IMR-90 (cell line): ENCODE data around the gene MRPL58. TPM values are rescaled to one million over a fixed set of nuclear protein-coding genes. Genes with fewer than 3 reads are reported as not detected.

Source experiments
- ATAC-seq: fragments of 200-7000 bp; cut with Tn5 transposase; 2 replicates; pipeline ENCODE4 v1.9.1; 2020; ENCODE audit warnings: low read depth, mild to moderate bottlenecking, moderate library complexity
- BruUV-seq: library from RNA; stranded (reverse); fragments of 400-500 nt; replicated peaks from 2 replicates; lab custom pipeline; 2021; lab: Mats Ljungman, UMichigan
- CTCF ChIA-PET: fragments of 300-600 bp; formaldehyde crosslinking; extraction: SDS; loops from one replicate; lab custom pipeline; 2021; ENCODE audit warnings: antibody characterized with exemption; lab: Yijun Ruan, JAX
- POLR2A ChIA-PET: fragments of 300-600 bp; sonication (Branson Sonifier 250); formaldehyde crosslinking; loops from one replicate; lab custom pipeline; 2022; ENCODE audit warnings: antibody characterized with exemption; ENCODE audit not compliant: unreplicated experiment; lab: Charles Lee
- DNase-seq: peaks from one replicate; pipeline ENCODE4 v3.0.0; 2013
- H2AFZ ChIP-seq: replicated peaks from 2 replicates; pipeline ENCODE3; 2013; ENCODE audit warnings: low read length, mild to moderate bottlenecking; ENCODE audit not compliant: poor library complexity
- H2AK5ac ChIP-seq: 2 replicates; pipeline ENCODE4 v1.6.1; 2013; ENCODE audit warnings: low read depth, low read length, inconsistent platforms
- H2AK9ac ChIP-seq: replicated peaks from 2 replicates; pipeline ENCODE3; 2013; ENCODE audit warnings: mild to moderate bottlenecking, low read depth, low read length, moderate library complexity; ENCODE audit not compliant: poor library complexity
- H2BK120ac ChIP-seq: 2 replicates; pipeline ENCODE4 v1.6.1; 2013; ENCODE audit warnings: low read depth, low read length, inconsistent platforms
- H2BK15ac ChIP-seq: 3 replicates; pipeline ENCODE4 v1.6.1; 2013; ENCODE audit warnings: low read depth, low read length, inconsistent platforms
- H2BK20ac ChIP-seq: 2 replicates; pipeline ENCODE4 v1.6.1; 2013; ENCODE audit warnings: low read depth, mild to moderate bottlenecking, inconsistent platforms, low read length, moderate library complexity
- H2BK5ac ChIP-seq: 2 replicates; pipeline ENCODE4 v1.6.1; 2013; ENCODE audit warnings: mild to moderate bottlenecking, low read depth, low read length, inconsistent platforms; ENCODE audit not compliant: poor library complexity, severe bottlenecking
- H3K14ac ChIP-seq: replicated peaks from 2 replicates; pipeline ENCODE4 v1.6.1; 2013; ENCODE audit warnings: low read depth, low read length, inconsistent platforms
- H3K18ac ChIP-seq: 2 replicates; pipeline ENCODE4 v1.6.1; 2013; ENCODE audit warnings: low read depth, low read length, control low read depth
- H3K23ac ChIP-seq: 2 replicates; pipeline ENCODE4 v1.6.1; 2013; ENCODE audit warnings: low read depth, low read length, inconsistent platforms
- H3K27ac ChIP-seq: 2 replicates; pipeline ENCODE4 v1.5.1; 2013; ENCODE audit warnings: mild to moderate bottlenecking, control low read depth, low read length; ENCODE audit not compliant: insufficient read depth
- H3K27me3 ChIP-seq: 2 replicates; pipeline ENCODE4 v1.6.1; 2013; ENCODE audit warnings: low read length; ENCODE audit not compliant: control insufficient read depth, insufficient read depth
- H3K36me3 ChIP-seq: 2 replicates; pipeline ENCODE4 v1.6.1; 2013; ENCODE audit warnings: low read length, mixed read lengths; ENCODE audit not compliant: control insufficient read depth, insufficient read depth
- H3K4ac ChIP-seq: 2 replicates; pipeline ENCODE4 v1.6.1; 2013; ENCODE audit warnings: low read depth, low read length, inconsistent platforms
- H3K4me1 ChIP-seq: 2 replicates; pipeline ENCODE4 v1.6.1; 2013; ENCODE audit warnings: low read length, mixed read lengths; ENCODE audit not compliant: control insufficient read depth, insufficient read depth
- H3K4me2 ChIP-seq: 2 replicates; pipeline ENCODE4 v1.6.1; 2013; ENCODE audit warnings: low read depth, mild to moderate bottlenecking, control low read depth, low read length, moderate library complexity
- H3K4me3 ChIP-seq: 2 replicates; pipeline ENCODE4 v1.5.1; 2013; ENCODE audit warnings: low read depth, mild to moderate bottlenecking, control low read depth, low read length, moderate library complexity; ENCODE audit not compliant: insufficient read depth
- H3K56ac ChIP-seq: 2 replicates; pipeline ENCODE4 v1.6.1; 2013; ENCODE audit warnings: low read length, inconsistent platforms; ENCODE audit not compliant: insufficient read depth; ENCODE audit errors: extremely low read depth
- H3K79me1 ChIP-seq, 2 experiments: 2 replicates each; pipeline ENCODE4 v1.6.1; 2013; ENCODE audit warnings: low read length in 2 of 2, inconsistent platforms in 1 of 2, low read depth in 1 of 2
- H3K9ac ChIP-seq: 2 replicates; pipeline ENCODE4 v1.6.1; 2013; ENCODE audit warnings: low read depth, low read length, control low read depth
- H3K9me1 ChIP-seq: 2 replicates; pipeline ENCODE4 v1.6.1; 2013; ENCODE audit warnings: low read length, inconsistent platforms; ENCODE audit not compliant: insufficient read depth
- H3K9me3 ChIP-seq: 2 replicates; pipeline ENCODE4 v1.6.1; 2013; ENCODE audit warnings: low read length; ENCODE audit not compliant: control insufficient read depth, insufficient read depth
- H4K20me1 ChIP-seq: 2 replicates; pipeline ENCODE4 v1.6.1; 2013; ENCODE audit warnings: low read length, inconsistent platforms; ENCODE audit not compliant: insufficient read depth
- H4K5ac ChIP-seq: 2 replicates; pipeline ENCODE4 v1.6.1; 2013; ENCODE audit warnings: mild to moderate bottlenecking, low read depth, low read length, control low read depth
- H4K8ac ChIP-seq, 2 experiments: 2 replicates each; pipeline ENCODE4 v1.6.1; 2013; ENCODE audit warnings: low read depth in 2 of 2, low read length in 2 of 2, control low read depth in 1 of 2, inconsistent platforms in 1 of 2
- H4K91ac ChIP-seq: 2 replicates; pipeline ENCODE4 v1.6.1; 2013; ENCODE audit warnings: low read depth, low read length, inconsistent platforms; ENCODE audit not compliant: insufficient read depth
- BHLHE40 ChIP-seq: fragments of 150-350 bp; IDR thresholded peaks from 2 replicates; pipeline ENCODE4 v1.6.1; 2016; ENCODE audit warnings: mild to moderate bottlenecking, low read depth, low read length
- CEBPB ChIP-seq: IDR thresholded peaks from 2 replicates; pipeline ENCODE4 v1.6.1; 2012; ENCODE audit warnings: low read depth, low read length, improper control_type of control experiment
- CHD1 ChIP-seq: IDR thresholded peaks from 2 replicates; pipeline ENCODE4 v1.6.1; 2012; ENCODE audit warnings: low read depth, low read length, improper control_type of control experiment
- FOS ChIP-seq: fragments of 150-350 bp; IDR thresholded peaks from 2 replicates; pipeline ENCODE4 v1.6.1; 2016; ENCODE audit warnings: low read depth, low read length
- MAFK ChIP-seq: IDR thresholded peaks from 2 replicates; pipeline ENCODE4 v1.6.1; 2012; ENCODE audit warnings: low read depth, low read length, improper control_type of control experiment
- MXI1 ChIP-seq: IDR thresholded peaks from 2 replicates; pipeline ENCODE4 v1.6.1; 2012; ENCODE audit warnings: low read depth, mild to moderate bottlenecking, low read length, moderate library complexity, borderline replicate concordance
- NFE2L2 ChIP-seq: fragments of 150-350 bp; IDR thresholded peaks from 2 replicates; pipeline ENCODE4 v1.6.1; 2016; ENCODE audit warnings: low read depth, mild to moderate bottlenecking, low read length
- RAD21 ChIP-seq: IDR thresholded peaks from 2 replicates; pipeline ENCODE4 v1.6.1; 2012; ENCODE audit warnings: low read length, improper control_type of control experiment
- SMC3 ChIP-seq: fragments of 150-350 bp; IDR thresholded peaks from 2 replicates; pipeline ENCODE4 v1.6.1; 2016; ENCODE audit warnings: low read depth, mild to moderate bottlenecking, antibody characterized with exemption, low read length, moderate library complexity
- WGBS, 2 experiments: methylation state at CpG; one replicate each; pipeline versions ENCODE4 v1.1.5 to v1.1.7; 2013; ENCODE audit warnings: missing lambda C conversion rate in 2 of 2; ENCODE audit not compliant: insufficient read length in 1 of 2; ENCODE audit errors: extremely low coverage in 2 of 2; 5-methylcytosine and 5-hydroxymethylcytosine counted together
- dilution Hi-C: fragments of 300-500 bp; cut with HindIII; formaldehyde crosslinking; loops from one replicate; pipeline ENCODE4 v1.14.3; 2018; ENCODE audit warnings: low sequenced_read_pairs; ENCODE audit not compliant: unreplicated experiment
- in situ Hi-C: fragments of 300-500 bp; cut with MboI; formaldehyde crosslinking; loops from 3 replicates; pipeline ENCODE4 v1.14.3; 2019; ENCODE audit warnings: low sequenced_read_pairs, inconsistent platforms, mixed read lengths
- intact Hi-C: fragments of 100-400 bp; cut with micrococcal nuclease; formaldehyde crosslinking; loops from 2 replicates; pipeline ENCODE4 v1.10.0; 2022
- polyA plus RNA-seq, 3 experiments: library from polyadenylated mRNA; depleted of rRNA; stranded (reverse); fragments of >200 nt; gene quantifications; 2 replicates each; pipeline ENCODE4 v1.2.3, GENCODE V29; 2012; ENCODE audit warnings: low replicate concordance in 1 of 3
- total RNA-seq: library from RNA; depleted of rRNA; stranded (reverse); fragments of >200 nt; gene quantifications from 2 replicates; pipeline ENCODE4 v1.2.3, GENCODE V29; 2012
- TF ChIP-seq, protein P1 (sequence below): conservative IDR thresholded peaks from 2 replicates; pipeline ENCODE4 v1.5.1; 2012; ENCODE audit warnings: mild to moderate bottlenecking, low read depth, low read length, improper control_type of control experiment

Gene MRPL58
- total and polyA plus RNA-seq, 2 of the 4 experiments (the other 2 are of a cell fraction), result 42.5 to 53.0 TPM

DNA sequence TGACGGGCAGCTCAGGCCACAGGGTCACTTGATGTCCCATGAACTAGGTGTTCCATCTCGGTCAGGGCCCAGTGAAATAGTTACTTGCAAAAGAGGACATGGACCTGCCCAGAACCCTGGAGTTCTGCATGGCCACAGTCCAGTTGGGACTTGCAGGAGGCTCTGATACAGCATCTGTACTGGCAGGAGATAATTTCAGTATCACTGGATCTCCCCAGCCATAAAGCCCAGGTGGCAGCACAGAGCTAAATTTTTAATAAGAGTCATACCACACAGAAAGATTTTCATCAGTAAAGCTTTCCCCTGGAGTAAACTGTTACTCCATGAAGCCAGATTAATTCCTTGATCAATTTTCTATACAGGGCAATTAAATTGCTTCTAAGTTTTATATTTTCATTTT lies 57.3 kb downstream of the MRPL58 start:
- H2AK5ac ChIP-seq, result no peak overlapping the region

More for the DNA sequence above, 57.3 kb downstream of the MRPL58 start:
- H3K4ac ChIP-seq, result no peak overlapping the region
- no peaks in the 10 kb centered on the region for H4K20me1 ChIP-seq
- 0 out of 2 replicates have a peak, but pooled peaks cover 3% of the 10 kb centered on the region for H3K9me1 ChIP-seq
- dilution Hi-C loops, result no loop called here
- intact Hi-C loops, result loop anchor here (5.0 to 10.0 kb wide), 2 partner anchors 38 to 135 kb away; partner anchors contain the start of genes ARMC7 and NUP85
- no peaks in the 10 kb centered on the region for H3K79me1 ChIP-seq
- H2AFZ ChIP-seq, result peak overlapping the region; percentile 75
- no peak overlapping the region for H3K4me2 ChIP-seq
- DNase-seq, result no peak
- no peak overlapping the region for H4K5ac ChIP-seq
- peaks cover 6% of the 10 kb centered on the region; the same call in 1 of the 2 replicates for H3K36me3 ChIP-seq
- no peak overlapping the region for H3K9ac ChIP-seq
- H3K27me3 ChIP-seq, result no peaks in the 10 kb centered on the region
- H3K27ac ChIP-seq, result no peak overlapping the region
- POLR2A ChIA-PET, result no interaction called here
- H2BK120ac ChIP-seq, result no peak overlapping the region
- H3K4me1 ChIP-seq, result no peaks in the 10 kb centered on the region
- CTCF ChIA-PET, result interaction anchor here (0.7 to 1.9 kb wide), 5 partner anchors 10 to 132 kb away, joined by 3 to 9 read pairs (median 7); no protein-coding TSS in a partner anchor
- no peaks in the 10 kb centered on the region for H3K9me3 ChIP-seq
- WGBS, 2 experiments, result 64% methylated on average over 2 of the region's 2 CpGs; no CpG with 5 or more reads in 1 of the 2 experiments
- H3K14ac ChIP-seq, result no peak overlapping the region
- H4K8ac ChIP-seq, result no peak overlapping the region
- H2BK20ac ChIP-seq, result no peak overlapping the region
- ATAC-seq, result peak; percentile 85
- no peak overlapping the region for H3K4me3 ChIP-seq
- peak overlapping the region; percentile 72 for H2AK9ac ChIP-seq
- no peak overlapping the region for H3K23ac ChIP-seq
- no peak overlapping the region for H4K91ac ChIP-seq
- no TSS peak for BruUV-seq
- in situ Hi-C loops, result loop anchor here (10.0 to 25.0 kb wide), 2 partner anchors 135 to 343 kb away; partner anchors contain the start of genes GRB2 and NUP85
- no peak overlapping the region for H3K18ac ChIP-seq
- H3K56ac ChIP-seq, result no peak overlapping the region
- H2BK15ac ChIP-seq, result no peak overlapping the region
- no peak overlapping the region for H2BK5ac ChIP-seq
- TF ChIP-seq MAFK (no peak), RAD21 (peak; percentile 54), FOS (no peak), SMC3 (peak; percentile 44), NFE2L2 (no peak), BHLHE40 (no peak), CHD1 (no peak), MXI1 (no peak), CEBPB (no peak)
- TF ChIP-seq, protein P1, sequence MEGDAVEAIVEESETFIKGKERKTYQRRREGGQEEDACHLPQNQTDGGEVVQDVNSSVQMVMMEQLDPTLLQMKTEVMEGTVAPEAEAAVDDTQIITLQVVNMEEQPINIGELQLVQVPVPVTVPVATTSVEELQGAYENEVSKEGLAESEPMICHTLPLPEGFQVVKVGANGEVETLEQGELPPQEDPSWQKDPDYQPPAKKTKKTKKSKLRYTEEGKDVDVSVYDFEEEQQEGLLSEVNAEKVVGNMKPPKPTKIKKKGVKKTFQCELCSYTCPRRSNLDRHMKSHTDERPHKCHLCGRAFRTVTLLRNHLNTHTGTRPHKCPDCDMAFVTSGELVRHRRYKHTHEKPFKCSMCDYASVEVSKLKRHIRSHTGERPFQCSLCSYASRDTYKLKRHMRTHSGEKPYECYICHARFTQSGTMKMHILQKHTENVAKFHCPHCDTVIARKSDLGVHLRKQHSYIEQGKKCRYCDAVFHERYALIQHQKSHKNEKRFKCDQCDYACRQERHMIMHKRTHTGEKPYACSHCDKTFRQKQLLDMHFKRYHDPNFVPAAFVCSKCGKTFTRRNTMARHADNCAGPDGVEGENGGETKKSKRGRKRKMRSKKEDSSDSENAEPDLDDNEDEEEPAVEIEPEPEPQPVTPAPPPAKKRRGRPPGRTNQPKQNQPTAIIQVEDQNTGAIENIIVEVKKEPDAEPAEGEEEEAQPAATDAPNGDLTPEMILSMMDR, result peak; percentile 53
